HEK293 (cell line): ENCODE results near the gene ARHGAP35.

ENCODE experiments used
- ZNF302 ChIP-seq: fragments of 450-650 bp; formaldehyde crosslinking; IDR thresholded peaks from 2 replicates; pipeline ENCODE4 v1.5.1; 2016; ENCODE audit warnings: missing biosample characterization, missing genetic modification characterization, low read depth
- ZNF324 ChIP-seq: fragments of 450-650 bp; formaldehyde crosslinking; IDR thresholded peaks from 2 replicates; pipeline ENCODE4 v1.5.1; 2016; ENCODE audit warnings: missing biosample characterization, missing genetic modification characterization
- TF ChIP-seq, protein P1 (sequence below): fragments of 450-650 bp; formaldehyde crosslinking; IDR thresholded peaks from 2 replicates; pipeline ENCODE4 v1.5.1; 2017; ENCODE audit warnings: missing biosample characterization, missing genetic modification characterization
- TF ChIP-seq, protein P2 (sequence below): fragments of 450-650 bp; formaldehyde crosslinking; IDR thresholded peaks from 2 replicates; pipeline ENCODE4 v1.5.1; 2016; ENCODE audit warnings: missing biosample characterization, missing genetic modification characterization

DNA sequence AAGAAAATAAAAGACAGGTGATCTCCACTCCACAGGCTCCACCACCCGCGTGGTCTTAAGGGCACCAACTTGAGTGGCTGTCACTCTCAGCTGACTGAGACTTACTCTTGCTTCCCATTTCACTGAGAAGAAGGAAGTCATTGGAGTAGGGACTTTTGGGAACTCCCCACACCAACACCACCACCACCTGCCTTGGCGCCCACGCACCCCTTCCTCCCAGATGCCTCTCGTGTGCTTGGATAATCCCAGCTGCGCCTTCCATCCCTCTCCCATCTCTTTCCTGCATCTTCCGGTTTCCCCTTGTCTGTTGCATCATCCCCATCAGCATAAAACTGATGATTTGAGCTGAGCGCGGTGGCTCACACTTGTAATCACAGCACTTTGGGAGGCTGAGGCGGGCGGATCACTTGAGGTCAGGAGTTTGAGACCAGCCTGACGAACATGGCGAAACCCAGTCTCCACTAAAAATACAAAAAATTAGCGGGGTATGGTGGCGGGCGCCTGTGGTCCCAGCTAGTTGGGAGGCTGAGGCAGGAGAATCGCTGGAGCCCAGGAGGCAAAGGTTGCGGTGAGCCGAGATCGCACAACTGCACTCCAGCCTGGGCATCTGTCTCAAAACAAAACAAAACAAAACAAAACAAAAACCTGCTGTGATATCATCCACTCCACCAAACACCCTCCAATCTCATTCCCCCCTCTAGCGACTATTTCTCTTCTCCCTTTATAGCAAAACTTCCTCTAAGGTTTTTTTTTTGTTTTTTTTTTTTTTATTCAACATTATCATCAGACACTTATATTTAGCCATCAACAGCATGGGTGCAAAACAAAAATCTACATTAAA, 35.7 kb upstream of the ARHGAP35 start:
- TF ChIP-seq, protein P1, sequence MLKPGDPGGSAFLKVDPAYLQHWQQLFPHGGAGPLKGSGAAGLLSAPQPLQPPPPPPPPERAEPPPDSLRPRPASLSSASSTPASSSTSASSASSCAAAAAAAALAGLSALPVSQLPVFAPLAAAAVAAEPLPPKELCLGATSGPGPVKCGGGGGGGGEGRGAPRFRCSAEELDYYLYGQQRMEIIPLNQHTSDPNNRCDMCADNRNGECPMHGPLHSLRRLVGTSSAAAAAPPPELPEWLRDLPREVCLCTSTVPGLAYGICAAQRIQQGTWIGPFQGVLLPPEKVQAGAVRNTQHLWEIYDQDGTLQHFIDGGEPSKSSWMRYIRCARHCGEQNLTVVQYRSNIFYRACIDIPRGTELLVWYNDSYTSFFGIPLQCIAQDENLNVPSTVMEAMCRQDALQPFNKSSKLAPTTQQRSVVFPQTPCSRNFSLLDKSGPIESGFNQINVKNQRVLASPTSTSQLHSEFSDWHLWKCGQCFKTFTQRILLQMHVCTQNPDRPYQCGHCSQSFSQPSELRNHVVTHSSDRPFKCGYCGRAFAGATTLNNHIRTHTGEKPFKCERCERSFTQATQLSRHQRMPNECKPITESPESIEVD (tag by site-specific recombination), result no peak
- TF ChIP-seq ZNF324 (tag by site-specific recombination) (no peak), ZNF302 (tag by site-specific recombination) (no peak)
- TF ChIP-seq, protein P2, sequence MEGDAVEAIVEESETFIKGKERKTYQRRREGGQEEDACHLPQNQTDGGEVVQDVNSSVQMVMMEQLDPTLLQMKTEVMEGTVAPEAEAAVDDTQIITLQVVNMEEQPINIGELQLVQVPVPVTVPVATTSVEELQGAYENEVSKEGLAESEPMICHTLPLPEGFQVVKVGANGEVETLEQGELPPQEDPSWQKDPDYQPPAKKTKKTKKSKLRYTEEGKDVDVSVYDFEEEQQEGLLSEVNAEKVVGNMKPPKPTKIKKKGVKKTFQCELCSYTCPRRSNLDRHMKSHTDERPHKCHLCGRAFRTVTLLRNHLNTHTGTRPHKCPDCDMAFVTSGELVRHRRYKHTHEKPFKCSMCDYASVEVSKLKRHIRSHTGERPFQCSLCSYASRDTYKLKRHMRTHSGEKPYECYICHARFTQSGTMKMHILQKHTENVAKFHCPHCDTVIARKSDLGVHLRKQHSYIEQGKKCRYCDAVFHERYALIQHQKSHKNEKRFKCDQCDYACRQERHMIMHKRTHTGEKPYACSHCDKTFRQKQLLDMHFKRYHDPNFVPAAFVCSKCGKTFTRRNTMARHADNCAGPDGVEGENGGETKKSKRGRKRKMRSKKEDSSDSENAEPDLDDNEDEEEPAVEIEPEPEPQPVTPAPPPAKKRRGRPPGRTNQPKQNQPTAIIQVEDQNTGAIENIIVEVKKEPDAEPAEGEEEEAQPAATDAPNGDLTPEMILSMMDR (tag by site-specific recombination), result no peak
